ENCODE data around the gene PRKCE.

DNA sequence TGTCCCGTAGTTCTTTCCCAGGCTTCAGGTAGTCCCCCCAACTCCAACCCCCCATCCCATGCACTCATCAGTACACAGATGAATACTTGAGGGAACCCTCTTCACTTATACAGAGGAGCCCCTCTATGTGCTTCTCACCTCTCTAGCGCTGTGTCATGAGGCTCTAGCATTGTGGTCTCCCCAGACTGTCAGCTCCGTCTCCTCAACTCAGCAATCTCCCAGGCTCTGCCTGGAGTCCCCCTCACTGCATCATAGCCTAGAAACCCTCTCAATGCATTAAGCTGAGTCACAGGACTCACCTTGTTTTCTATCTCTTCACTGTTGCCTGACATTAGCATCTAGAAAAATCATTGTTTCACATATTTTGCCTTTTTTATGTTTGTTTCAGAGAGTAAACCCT lies 20.2 kb upstream of the PRKCE start:
- TF ChIP-seq, protein P1, sequence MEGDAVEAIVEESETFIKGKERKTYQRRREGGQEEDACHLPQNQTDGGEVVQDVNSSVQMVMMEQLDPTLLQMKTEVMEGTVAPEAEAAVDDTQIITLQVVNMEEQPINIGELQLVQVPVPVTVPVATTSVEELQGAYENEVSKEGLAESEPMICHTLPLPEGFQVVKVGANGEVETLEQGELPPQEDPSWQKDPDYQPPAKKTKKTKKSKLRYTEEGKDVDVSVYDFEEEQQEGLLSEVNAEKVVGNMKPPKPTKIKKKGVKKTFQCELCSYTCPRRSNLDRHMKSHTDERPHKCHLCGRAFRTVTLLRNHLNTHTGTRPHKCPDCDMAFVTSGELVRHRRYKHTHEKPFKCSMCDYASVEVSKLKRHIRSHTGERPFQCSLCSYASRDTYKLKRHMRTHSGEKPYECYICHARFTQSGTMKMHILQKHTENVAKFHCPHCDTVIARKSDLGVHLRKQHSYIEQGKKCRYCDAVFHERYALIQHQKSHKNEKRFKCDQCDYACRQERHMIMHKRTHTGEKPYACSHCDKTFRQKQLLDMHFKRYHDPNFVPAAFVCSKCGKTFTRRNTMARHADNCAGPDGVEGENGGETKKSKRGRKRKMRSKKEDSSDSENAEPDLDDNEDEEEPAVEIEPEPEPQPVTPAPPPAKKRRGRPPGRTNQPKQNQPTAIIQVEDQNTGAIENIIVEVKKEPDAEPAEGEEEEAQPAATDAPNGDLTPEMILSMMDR (conservative IDR thresholded peaks at IDR 0.05; ENCODE audit: low read depth, low read length): no peak
- no peak for TF ChIP-seq EZH2 (IDR thresholded peaks at IDR 0.05; ENCODE audit: borderline replicate concordance, low read depth, low read length, poor library complexity, severe bottlenecking)
